GM18517 (cell line): Measurements from ENCODE around the gene DHFR.
"Not testable (repeated sequence)": the region's sequence is repeated elsewhere in the genome, so short reads cannot be mapped to it uniquely, and the experiment has no call there.

Source experiments
- ATAC-seq: cut with Tn5 transposase; IDR thresholded peaks from one replicate; pipeline ENCODE4 v1.9.1; 2021; ENCODE audit warnings: mild to moderate bottlenecking, moderate library complexity; ENCODE audit not compliant: unreplicated experiment

Gene DHFR

DNA sequence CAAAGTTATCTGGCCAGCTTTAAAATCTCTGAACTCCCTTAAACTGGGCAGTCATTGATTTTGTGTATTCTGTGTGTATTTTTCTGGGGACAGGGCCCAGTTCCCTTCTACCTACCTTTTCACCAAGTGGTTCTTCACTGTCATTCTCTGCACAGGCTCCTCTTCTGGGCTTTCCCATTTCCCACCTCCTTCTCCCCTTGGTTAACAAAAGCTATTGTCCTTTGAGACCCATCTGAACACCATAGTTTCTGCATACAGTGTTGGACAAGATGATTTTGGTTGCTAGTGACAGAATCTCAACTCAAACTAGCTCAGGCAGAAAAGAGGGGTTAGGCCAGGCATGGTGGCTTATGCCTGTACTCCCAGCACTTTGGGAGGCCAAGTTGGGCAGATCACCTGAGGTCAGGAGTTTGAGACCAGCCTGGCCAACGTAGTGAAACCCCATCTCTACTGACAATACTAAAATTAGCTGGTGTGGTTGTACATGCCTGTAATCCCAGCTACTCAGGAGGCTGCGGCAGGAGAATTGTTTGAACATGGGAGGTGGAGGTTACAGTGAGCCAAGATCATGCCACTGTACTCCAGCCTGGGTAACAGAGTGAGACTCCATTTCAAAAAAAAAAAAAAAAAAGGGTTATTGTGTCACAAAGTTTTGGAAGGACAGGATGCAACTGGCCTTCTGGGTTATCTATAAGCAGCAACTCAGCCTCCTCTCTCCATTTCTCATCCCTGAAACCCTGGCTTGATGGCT lies 53.7 kb downstream of the DHFR start:
- ATAC-seq = no peak

GRCh38 chr5:80597500-80597899 lies 57.3 kb downstream of the DHFR start:
- no peak for ATAC-seq

DNA sequence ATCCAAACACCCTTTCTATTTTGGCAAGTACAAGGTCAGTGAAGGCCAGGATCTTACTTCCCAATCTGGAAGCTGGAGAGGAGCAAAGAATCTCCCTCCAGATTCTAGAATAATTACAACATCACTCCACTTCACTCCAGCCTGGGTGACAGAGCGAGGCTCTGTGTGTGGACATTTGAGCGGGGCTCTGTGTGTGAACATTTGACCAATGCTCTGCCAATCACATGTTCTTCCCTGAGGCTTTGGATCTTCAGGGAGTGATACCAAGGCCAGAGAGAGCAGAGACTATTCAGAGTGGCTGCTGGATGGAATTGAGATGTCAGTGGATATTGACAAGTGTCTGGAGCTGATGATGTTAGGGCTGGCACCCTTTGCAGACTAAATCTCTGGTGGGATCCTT lies 60.0 kb downstream of the DHFR start:
- ATAC-seq = no peak

- no peak for ATAC-seq
Observed at GRCh38 chr5:80592761-80593160, 62.0 kb downstream of the DHFR start.

GRCh38 chr5:80592105-80592504 lies 62.7 kb downstream of the DHFR start:
- no peak for ATAC-seq

DNA sequence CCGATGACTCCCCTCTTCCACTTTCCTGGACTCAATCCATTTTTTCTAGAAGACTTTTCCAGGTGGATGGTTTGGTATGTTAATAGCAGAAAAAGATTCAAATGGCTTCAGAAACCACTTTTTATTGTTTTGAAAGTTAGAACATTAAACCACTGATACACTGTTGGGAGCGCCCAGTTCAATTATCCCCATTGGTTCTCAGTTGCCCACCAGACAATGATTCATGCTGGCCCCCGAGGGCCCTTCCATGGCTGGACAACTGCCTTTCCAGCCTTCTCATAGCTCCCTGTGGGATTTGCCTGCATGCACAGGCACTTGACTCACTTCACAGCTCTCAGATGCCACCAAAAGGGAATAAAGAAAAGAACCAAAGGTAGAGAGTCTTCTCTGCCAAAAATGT lies 63.4 kb downstream of the DHFR start:
- ATAC-seq = no peak

- no peak for ATAC-seq
Observed at GRCh38 chr5:80590766-80591165, 64.0 kb downstream of the DHFR start.

- ATAC-seq = no peak
Observed at GRCh38 chr5:80588858-80589540, 65.8 kb downstream of the DHFR start.

DNA sequence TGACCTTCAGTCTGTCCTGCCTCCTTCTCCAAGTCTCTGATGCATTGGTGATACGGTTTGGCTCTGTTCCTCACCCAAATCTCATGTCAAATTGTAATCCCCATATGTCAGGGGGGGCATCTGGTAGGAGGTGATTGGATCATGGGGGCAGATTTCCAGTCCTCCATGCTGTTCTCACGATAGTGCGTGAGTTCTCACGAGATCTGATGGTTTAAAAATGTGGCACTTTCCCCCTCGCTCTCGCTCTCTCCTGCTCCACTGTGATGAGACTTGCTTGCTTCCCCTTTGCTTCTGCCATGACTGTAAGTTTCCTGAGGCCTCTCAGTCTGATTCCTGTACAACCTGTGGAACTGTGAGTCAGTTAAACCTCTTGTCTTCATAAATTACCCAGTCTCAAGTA lies 70.0 kb downstream of the DHFR start:
- no peak for ATAC-seq

DNA sequence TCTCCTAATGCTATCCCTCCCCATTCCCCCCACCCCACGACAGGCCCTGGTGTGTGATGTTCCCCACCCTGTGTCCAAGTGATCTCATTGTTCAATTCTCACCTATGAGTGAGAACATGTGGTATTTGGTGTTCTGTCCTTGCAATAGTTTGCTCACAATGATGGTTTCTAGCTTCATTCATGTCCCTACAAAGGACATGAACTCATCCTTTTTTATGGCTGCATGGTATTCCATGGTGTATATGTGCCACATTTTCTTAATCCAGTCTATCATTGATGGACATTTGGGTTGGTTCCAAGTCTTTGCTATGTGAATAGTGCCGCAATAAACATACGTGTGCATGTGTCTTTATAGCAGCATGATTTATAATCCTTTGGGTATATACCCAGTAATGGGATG lies 74.5 kb downstream of the DHFR start:
- not testable (repeated sequence) for ATAC-seq

DNA sequence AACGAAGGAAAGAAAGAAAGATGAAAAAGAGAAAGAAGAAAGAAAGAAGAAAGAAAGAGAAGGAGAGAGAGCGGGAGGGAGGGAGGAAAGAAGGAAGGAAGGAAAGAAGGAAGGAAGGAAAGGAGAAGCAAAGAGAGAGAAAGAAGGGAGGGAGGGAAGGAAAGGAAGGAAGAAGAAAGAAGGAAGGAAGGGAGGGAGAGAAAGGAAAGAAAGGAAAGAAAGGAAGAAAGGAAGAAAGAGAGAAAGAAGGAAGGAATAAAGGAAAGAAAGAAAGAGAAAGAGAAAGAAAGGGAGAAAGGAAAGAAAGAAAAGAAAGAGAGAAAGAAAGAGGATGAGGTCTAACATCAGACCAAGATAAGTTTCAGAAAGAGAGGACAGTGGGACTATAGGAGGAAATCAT lies 75.7 kb downstream of the DHFR start:
- no peak for ATAC-seq

DNA sequence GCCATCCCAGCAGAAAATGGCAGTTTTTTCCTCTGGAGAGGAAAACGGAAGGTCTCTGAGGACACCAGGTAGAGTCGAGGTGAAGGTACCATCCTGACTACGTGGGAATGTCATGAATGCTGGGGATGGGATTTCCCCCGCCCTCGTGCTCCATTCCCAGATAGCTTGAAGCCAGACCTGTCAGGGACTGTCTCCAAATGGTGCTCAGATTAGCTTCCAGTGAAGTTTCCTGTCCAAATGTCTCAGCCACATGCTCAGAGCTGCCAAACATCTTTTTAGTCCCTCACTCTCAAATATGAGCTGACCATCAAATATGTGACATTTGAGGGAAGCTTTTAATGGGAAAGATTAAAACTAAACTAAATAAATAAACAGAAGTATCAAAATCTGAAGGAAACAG lies 77.1 kb downstream of the DHFR start:
- no peak for ATAC-seq

DNA sequence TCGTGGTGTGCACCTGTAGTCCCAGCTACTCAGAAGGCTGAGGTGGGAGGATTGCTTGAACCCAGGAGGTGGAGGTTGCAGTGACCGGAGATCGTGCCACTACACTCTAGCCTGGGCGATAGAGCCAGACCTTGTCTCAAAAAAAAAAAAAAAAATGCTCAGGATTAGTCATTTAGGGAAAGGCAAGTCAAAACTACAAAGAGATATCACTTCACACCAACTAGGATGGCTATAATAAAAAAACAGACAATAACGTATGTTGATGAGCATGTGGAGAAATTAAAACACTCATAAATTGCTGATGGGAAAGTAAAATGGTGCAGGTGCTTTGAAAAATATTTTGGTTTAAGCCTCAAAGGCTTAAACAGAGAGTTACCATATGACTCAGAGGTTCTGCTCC lies 78.4 kb downstream of the DHFR start:
- no peak for ATAC-seq
